GM23248 (cell line): ENCODE measurements around the gene ADK.

ENCODE experiments used
- EZH2 ChIP-seq: fragments of 200-600 bp; sonication (generic); IDR thresholded peaks from 2 replicates; pipeline ENCODE4 v1.6.1; 2018; ENCODE audit warnings: antibody characterized with exemption, mild to moderate bottlenecking; ENCODE audit not compliant: insufficient read depth, poor library complexity, severe bottlenecking
- EZH2phosphoT487 ChIP-seq: fragments of 200-600 bp; sonication (generic); IDR thresholded peaks from 2 replicates; pipeline ENCODE4 v1.6.1; 2018; ENCODE audit warnings: antibody characterized with exemption, moderate library complexity, mild to moderate bottlenecking, low read depth; ENCODE audit not compliant: insufficient read depth

GRCh38 chr10:74289951-74290350 lies 138.9 kb downstream of the ADK start:
- TF ChIP-seq EZH2phosphoT487: no peak
- TF ChIP-seq EZH2: no peak
